ENCODE measurements around the gene SHROOM1. TPM values are rescaled to one million over a fixed set of nuclear protein-coding genes. Genes with fewer than 3 reads are reported as not detected.

SHROOM1 gene
- total RNA-seq, 1 donor from 2014 or later = 6.5 TPM

DNA sequence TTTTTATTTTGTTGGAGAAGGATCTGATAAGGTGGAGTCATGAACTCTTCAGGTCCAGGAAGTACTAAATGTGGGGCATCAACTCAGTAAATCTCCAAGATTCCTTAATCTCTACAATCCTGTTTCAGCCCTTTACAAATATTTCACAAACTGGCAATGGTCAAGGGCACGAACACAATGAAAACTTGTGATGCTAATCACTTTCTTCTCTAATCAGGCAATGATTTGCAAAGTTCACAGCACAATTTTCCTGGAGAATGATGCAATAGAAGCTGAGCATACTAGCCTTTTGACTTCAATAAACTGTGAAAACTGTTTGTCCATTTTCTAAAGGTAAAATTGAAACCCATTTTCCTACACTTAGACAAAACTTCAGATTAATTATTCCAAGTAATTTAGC is 18.9 kb upstream of the SHROOM1 start:
- TF ChIP-seq CTCF (conservative IDR thresholded peaks at IDR 0.05) = no peak
- Mint-ChIP-seq H3K27ac (ENCODE audit: unreplicated experiment) (no peak overlapping the region), H3K27me3 (ENCODE audit: low read depth) (no peaks in the 10 kb centered on the region), H3K36me3 (ENCODE audit: low read depth) (no peaks in the 10 kb centered on the region), H3K4me3 (no peak overlapping the region), H3K9me3 (no peaks in the 10 kb centered on the region), H3K4me1 (no peaks in the 10 kb centered on the region)
- no peak for DNase-seq (ENCODE audit: low read depth, low spot score)

DNA sequence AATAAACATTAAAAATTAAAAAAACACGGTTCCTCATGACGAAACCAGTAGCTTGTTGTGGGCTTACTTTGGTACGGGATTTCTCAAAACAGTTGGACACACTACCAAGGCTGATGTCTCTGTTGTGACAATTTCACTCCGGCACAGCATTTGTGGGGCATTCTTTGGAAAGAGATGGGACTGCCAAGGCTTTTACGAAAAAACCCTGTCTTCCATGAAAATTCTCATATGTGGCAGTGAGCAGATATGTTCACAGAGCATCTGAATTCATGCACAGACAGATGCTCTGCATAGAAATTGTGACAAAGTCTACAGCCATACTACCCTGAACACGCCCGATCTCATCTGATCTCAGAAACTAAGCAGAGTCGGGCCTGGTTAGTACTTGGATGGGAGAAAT is 17.8 kb upstream of the SHROOM1 start:
- DNase-seq (ENCODE audit: low read depth, low spot score) = no peak
- Mint-ChIP-seq H3K27ac (ENCODE audit: unreplicated experiment) (no peak overlapping the region), H3K27me3 (ENCODE audit: low read depth) (no peaks in the 10 kb centered on the region), H3K9me3 (no peaks in the 10 kb centered on the region), H3K4me3 (no peak overlapping the region), H3K4me1 (no peaks in the 10 kb centered on the region), H3K36me3 (ENCODE audit: low read depth) (no peaks in the 10 kb centered on the region)
- TF ChIP-seq CTCF (conservative IDR thresholded peaks at IDR 0.05) = no peak

DNA sequence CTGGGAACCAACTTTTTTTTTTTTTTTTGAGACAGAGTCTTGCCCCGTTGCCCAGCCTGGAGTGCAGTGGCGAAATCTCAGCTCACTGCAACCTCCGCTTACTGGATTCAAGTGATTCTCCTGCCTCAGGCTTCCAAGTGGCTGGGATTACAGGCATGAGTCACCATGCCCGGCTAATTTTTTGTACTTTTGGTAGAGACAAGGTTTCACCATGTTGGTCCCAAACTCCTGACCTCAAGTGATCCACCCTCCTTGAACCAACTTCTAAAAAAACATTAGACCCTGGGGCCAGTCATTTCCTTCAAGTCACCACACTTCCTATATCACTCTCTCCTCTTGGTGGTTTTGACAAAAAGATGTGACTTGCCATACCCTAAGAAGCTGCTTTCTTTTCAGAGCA is 10.9 kb upstream of the SHROOM1 start:
- Mint-ChIP-seq H3K4me3 (no peak overlapping the region), H3K9me3 (no peaks in the 10 kb centered on the region), H3K4me1 (peaks cover 7% of the 10 kb centered on the region), H3K36me3 (ENCODE audit: low read depth) (no peaks in the 10 kb centered on the region), H3K27ac (ENCODE audit: unreplicated experiment) (no peak overlapping the region), H3K27me3 (ENCODE audit: low read depth) (no peaks in the 10 kb centered on the region)
- no peak for DNase-seq (ENCODE audit: low read depth, low spot score)
- no peak for TF ChIP-seq CTCF (conservative IDR thresholded peaks at IDR 0.05)

- Mint-ChIP-seq H3K27me3 (ENCODE audit: low read depth) (no peaks in the 10 kb centered on the region), H3K27ac (ENCODE audit: unreplicated experiment) (no peak overlapping the region), H3K4me1 (peaks cover 7% of the 10 kb centered on the region), H3K36me3 (ENCODE audit: low read depth) (no peaks in the 10 kb centered on the region), H3K4me3 (no peak overlapping the region), H3K9me3 (no peaks in the 10 kb centered on the region)
- no peak for TF ChIP-seq CTCF (conservative IDR thresholded peaks at IDR 0.05)
- DNase-seq (ENCODE audit: low read depth, low spot score) = no peak
Measured at GRCh38 chr5:132840896-132841295, 10.4 kb upstream of the SHROOM1 start.

DNA sequence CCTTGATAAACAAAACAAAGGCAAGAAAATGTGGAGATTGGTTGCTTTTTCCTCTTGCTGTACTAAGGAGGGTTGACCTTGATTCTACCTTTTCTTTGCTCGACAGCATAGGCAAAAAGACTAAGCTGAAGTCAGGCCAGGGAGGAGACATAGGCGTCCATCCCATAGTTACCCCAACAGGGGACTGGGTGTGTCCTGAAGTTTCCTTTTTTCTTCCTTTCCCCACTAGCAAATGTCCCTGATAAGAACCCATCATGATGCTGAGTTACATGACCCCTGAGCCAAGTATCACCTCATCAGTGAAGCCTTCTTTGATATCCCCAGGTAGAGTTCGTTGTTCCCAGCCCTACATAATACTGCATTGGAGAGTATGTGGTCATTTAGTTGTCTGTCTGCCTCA is 9.9 kb upstream of the SHROOM1 start:
- H3K9me3 Mint-ChIP-seq = no peaks in the 10 kb centered on the region
- H3K27ac Mint-ChIP-seq (ENCODE audit: unreplicated experiment) = no peak overlapping the region
- H3K4me1 Mint-ChIP-seq = peaks cover 7% of the 10 kb centered on the region
- no peaks in the 10 kb centered on the region for H3K36me3 Mint-ChIP-seq (ENCODE audit: low read depth)
- H3K27me3 Mint-ChIP-seq (ENCODE audit: low read depth) = no peaks in the 10 kb centered on the region
- no peak overlapping the region for H3K4me3 Mint-ChIP-seq
- no peak for DNase-seq (ENCODE audit: low read depth, low spot score)
- no peak for TF ChIP-seq CTCF (conservative IDR thresholded peaks at IDR 0.05)
